Measurements from ENCODE around the gene SRPX2. TPM values are rescaled to one million over a fixed set of nuclear protein-coding genes. Genes with fewer than 3 reads are reported as not detected.

Gene SRPX2
- polyA plus RNA-seq, 3 donors = not detected

DNA sequence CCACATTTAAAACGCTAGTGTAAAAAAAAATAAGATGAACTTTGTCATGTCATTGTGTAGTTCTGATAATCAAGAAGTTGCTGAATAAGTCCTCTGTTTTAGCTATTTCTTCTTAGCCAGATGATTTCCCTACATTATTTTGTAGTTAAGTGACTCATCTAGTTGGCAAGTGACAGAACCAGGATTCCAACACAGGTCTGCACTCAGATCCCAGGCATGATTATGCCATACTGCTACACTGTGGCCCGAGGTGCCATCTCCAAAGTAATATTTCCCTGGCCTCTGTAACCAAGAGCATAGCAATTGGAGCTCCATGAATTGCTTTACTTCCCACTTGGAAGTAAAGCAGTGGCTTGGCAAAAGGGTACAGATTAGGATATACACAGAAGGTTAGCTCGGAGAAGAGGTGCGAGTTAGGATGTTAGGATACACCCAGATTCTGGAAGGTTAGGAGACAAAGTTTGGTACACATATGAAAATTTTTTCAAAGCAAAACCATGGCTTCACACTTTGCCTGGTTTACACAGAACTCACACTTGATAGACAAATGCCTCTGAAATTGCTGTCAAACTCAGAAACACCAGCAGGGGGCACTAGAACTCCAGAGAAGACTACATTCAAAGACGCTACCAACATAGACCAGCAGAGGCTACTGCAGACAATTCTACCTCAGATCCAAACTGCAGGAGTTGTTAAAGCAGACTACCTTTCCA lies 41.4 kb downstream of the SRPX2 start:
- TF ChIP-seq, protein P1, sequence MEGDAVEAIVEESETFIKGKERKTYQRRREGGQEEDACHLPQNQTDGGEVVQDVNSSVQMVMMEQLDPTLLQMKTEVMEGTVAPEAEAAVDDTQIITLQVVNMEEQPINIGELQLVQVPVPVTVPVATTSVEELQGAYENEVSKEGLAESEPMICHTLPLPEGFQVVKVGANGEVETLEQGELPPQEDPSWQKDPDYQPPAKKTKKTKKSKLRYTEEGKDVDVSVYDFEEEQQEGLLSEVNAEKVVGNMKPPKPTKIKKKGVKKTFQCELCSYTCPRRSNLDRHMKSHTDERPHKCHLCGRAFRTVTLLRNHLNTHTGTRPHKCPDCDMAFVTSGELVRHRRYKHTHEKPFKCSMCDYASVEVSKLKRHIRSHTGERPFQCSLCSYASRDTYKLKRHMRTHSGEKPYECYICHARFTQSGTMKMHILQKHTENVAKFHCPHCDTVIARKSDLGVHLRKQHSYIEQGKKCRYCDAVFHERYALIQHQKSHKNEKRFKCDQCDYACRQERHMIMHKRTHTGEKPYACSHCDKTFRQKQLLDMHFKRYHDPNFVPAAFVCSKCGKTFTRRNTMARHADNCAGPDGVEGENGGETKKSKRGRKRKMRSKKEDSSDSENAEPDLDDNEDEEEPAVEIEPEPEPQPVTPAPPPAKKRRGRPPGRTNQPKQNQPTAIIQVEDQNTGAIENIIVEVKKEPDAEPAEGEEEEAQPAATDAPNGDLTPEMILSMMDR (IDR thresholded peaks at IDR 0.05) = peak; percentile 70
- H3K27ac Mint-ChIP-seq = no peak overlapping the region
- no peak overlapping the region for H3K4me3 Mint-ChIP-seq
- H3K27ac ChIP-seq (ENCODE audit: low read depth in 1 of 2, low read length in 2 of 2) = no peak overlapping the region
- H3K9me3 Mint-ChIP-seq = peaks cover 0 to 3% (median 0%) of the 10 kb centered on the region in 7 donors
- no peaks in the 10 kb centered on the region for H3K4me1 ChIP-seq (ENCODE audit: control insufficient read depth in 1 of 2, insufficient read depth in 2 of 2, low read length in 2 of 2)
- no peaks in the 10 kb centered on the region for H3K36me3 ChIP-seq (replicated peaks in 1 of 2; ENCODE audit: control insufficient read depth in 1 of 2, insufficient read depth in 2 of 2, low read length in 2 of 2)
- no peaks in the 10 kb centered on the region for H3K27me3 ChIP-seq (ENCODE audit: control insufficient read depth in 2 of 2, insufficient read depth in 2 of 2, low read length in 2 of 2)
- no CpG with 5 or more reads among the region's 5 CpGs for WGBS (ENCODE audit: insufficient coverage)
- peaks cover 3% of the 10 kb centered on the region for H3K4me1 Mint-ChIP-seq
- H3K27me3 Mint-ChIP-seq (ENCODE audit: low read depth in 3 of 3) = peaks cover 0 to 16% (median 2%) of the 10 kb centered on the region in 3 donors
- H3K9me3 ChIP-seq (replicated peaks in 1 of 2; ENCODE audit: control insufficient read depth in 1 of 2, insufficient read depth in 1 of 2, low read length in 2 of 2) = no peaks in the 10 kb centered on the region
- H4K20me1 ChIP-seq (ENCODE audit: insufficient read depth, low read length) = no peaks in the 10 kb centered on the region
- H3K9ac ChIP-seq (ENCODE audit: insufficient read depth, low read length, poor library complexity, severe bottlenecking) = no peak overlapping the region
- no peak overlapping the region for H2AFZ ChIP-seq (ENCODE audit: insufficient read depth, low read depth, low read length, poor library complexity, severe bottlenecking)
- H3K4me2 ChIP-seq (replicated peaks; ENCODE audit: extremely low read depth, low read length, poor library complexity, severe bottlenecking) = no peak overlapping the region
- H3K36me3 Mint-ChIP-seq = no peaks in the 10 kb centered on the region
- no peak overlapping the region for H3K4me3 ChIP-seq (replicated peaks in 1 of 3; ENCODE audit: low read depth in 2 of 3, low read length in 3 of 3)
- intact Hi-C loops (cut with micrococcal nuclease) = loop anchor here in 1 of 2 donors (5.0 kb wide), 1 partner anchor 82 kb away; no protein-coding TSS in a partner anchor
- peak; percentile 42 to 44 (median 42) for DNase-seq
- H3K79me2 ChIP-seq (ENCODE audit: insufficient read depth, low read length) = no peaks in the 10 kb centered on the region

DNA sequence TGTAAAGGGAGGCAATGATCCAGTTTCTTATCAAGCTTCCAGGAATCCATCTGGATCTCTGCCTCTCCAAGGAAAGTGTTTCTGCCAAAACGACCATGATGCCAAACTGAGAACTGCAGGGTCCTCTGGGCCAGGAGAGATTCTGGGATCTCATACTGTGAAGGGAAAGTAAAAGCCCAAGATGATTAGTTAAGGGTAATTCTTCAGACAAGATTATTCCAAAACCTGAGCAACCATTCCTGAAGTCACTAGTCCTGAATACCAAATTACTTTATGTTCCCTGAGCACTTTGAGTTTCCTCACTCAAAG lies 42.0 kb downstream of the SRPX2 start:
- DNase-seq = no peak
- intact Hi-C loops (cut with micrococcal nuclease) = loop anchor here in 1 of 2 donors (5.0 kb wide), 1 partner anchor 81 kb away; no protein-coding TSS in a partner anchor
- Histone ChIP-seq H3K9ac (ENCODE audit: insufficient read depth, low read length, poor library complexity, severe bottlenecking) (no peak overlapping the region), H3K79me2 (ENCODE audit: insufficient read depth, low read length) (no peaks in the 10 kb centered on the region), H3K27ac (ENCODE audit: low read depth in 1 of 2, low read length in 2 of 2) (no peak overlapping the region), H2AFZ (ENCODE audit: insufficient read depth, low read depth, low read length, poor library complexity, severe bottlenecking) (no peak overlapping the region), H3K4me2 (replicated peaks; ENCODE audit: extremely low read depth, low read length, poor library complexity, severe bottlenecking) (no peak overlapping the region), H3K4me3 (replicated peaks in 1 of 3; ENCODE audit: low read depth in 2 of 3, low read length in 3 of 3) (no peak overlapping the region), H3K36me3 (replicated peaks in 1 of 2; ENCODE audit: control insufficient read depth in 1 of 2, insufficient read depth in 2 of 2, low read length in 2 of 2) (no peaks in the 10 kb centered on the region), H3K9me3 (replicated peaks in 1 of 2; ENCODE audit: control insufficient read depth in 1 of 2, insufficient read depth in 1 of 2, low read length in 2 of 2) (no peaks in the 10 kb centered on the region), H4K20me1 (ENCODE audit: insufficient read depth, low read length) (no peaks in the 10 kb centered on the region), H3K4me1 (ENCODE audit: control insufficient read depth in 1 of 2, insufficient read depth in 2 of 2, low read length in 2 of 2) (no peaks in the 10 kb centered on the region), H3K27me3 (ENCODE audit: control insufficient read depth in 2 of 2, insufficient read depth in 2 of 2, low read length in 2 of 2) (no peaks in the 10 kb centered on the region)
- no peak overlapping the region for H3K4me3 Mint-ChIP-seq
- TF ChIP-seq, protein P1 (IDR thresholded peaks at IDR 0.05) = peak; percentile 14
- H3K27ac Mint-ChIP-seq = no peak overlapping the region
- H3K4me1 Mint-ChIP-seq = peaks cover 2% of the 10 kb centered on the region
- H3K36me3 Mint-ChIP-seq = no peaks in the 10 kb centered on the region
- WGBS (ENCODE audit: insufficient coverage) = no CpG with 5 or more reads among the region's 1 CpG
- H3K27me3 Mint-ChIP-seq (ENCODE audit: low read depth in 3 of 3) = peaks cover 0 to 11% (median 2%) of the 10 kb centered on the region in 3 donors
- peaks cover 0 to 3% (median 0%) of the 10 kb centered on the region in 7 donors for H3K9me3 Mint-ChIP-seq

Data from CD14-positive monocyte (primary cell).